IPS DF 6.9 (cell line): ENCODE results near the gene LRRC46.

Experiments used
- DNase-seq: peaks from one replicate; pipeline ENCODE4 v3.0.0-alpha.2; 2013; ENCODE audit warnings: low read depth, low spot score
- H3K27ac ChIP-seq: one replicate; pipeline ENCODE4 v1.5.1; 2013; ENCODE audit warnings: low read length, control low read depth
- H3K27me3 ChIP-seq: 2 replicates; pipeline ENCODE4 v1.6.1; 2013; ENCODE audit warnings: mild to moderate bottlenecking, low read length; ENCODE audit not compliant: control insufficient read depth, insufficient read depth
- H3K36me3 ChIP-seq: 2 replicates; pipeline ENCODE4 v1.6.1; 2013; ENCODE audit warnings: low read length; ENCODE audit not compliant: control insufficient read depth, insufficient read depth
- H3K4me1 ChIP-seq: 2 replicates; pipeline ENCODE4 v1.6.1; 2013; ENCODE audit warnings: low read length; ENCODE audit not compliant: control insufficient read depth, insufficient read depth
- H3K4me3 ChIP-seq: 2 replicates; pipeline ENCODE4 v1.5.1; 2013; ENCODE audit warnings: mild to moderate bottlenecking, low read length
- H3K9me3 ChIP-seq: 2 replicates; pipeline ENCODE4 v1.6.1; 2013; ENCODE audit warnings: low read length, inconsistent platforms; ENCODE audit not compliant: control insufficient read depth, insufficient read depth
- WGBS: extraction: QIAGEN DNeasy Blood & Tissue Kit; methylation state at CpG from one replicate; pipeline ENCODE4 v1.1.7; 2013; ENCODE audit warnings: mixed read lengths, missing lambda C conversion rate; ENCODE audit not compliant: insufficient read length, insufficient coverage; 5-methylcytosine and 5-hydroxymethylcytosine counted together

Gene LRRC46

GRCh38 chr17:47878203-47879027, 46.9 kb downstream of the LRRC46 start:
- Histone ChIP-seq H3K27me3 (no peaks in the 10 kb centered on the region), H3K9me3 (no peaks in the 10 kb centered on the region), H3K4me1 (peaks cover 6% of the 10 kb centered on the region; the same call in 1 of the 2 replicates), H3K36me3 (no peaks in the 10 kb centered on the region), H3K27ac (no peak overlapping the region), H3K4me3 (no peak overlapping the region)
- DNase-seq = no peak
- no CpG with 5 or more reads among the region's 10 CpGs for WGBS

- Histone ChIP-seq H3K36me3 (no peaks in the 10 kb centered on the region), H3K27ac (no peak overlapping the region), H3K27me3 (no peaks in the 10 kb centered on the region), H3K4me3 (no peak overlapping the region), H3K4me1 (peaks cover 6% of the 10 kb centered on the region; the same call in 1 of the 2 replicates), H3K9me3 (no peaks in the 10 kb centered on the region)
- no CpG with 5 or more reads among the region's 2 CpGs for WGBS
- no peak for DNase-seq
Observed at GRCh38 chr17:47879028-47879585, 47.6 kb downstream of the LRRC46 start.

GRCh38 chr17:47879776-47880454, 48.4 kb downstream of the LRRC46 start:
- H3K4me1 ChIP-seq = peaks cover 6% of the 10 kb centered on the region; the same call in 1 of the 2 replicates
- no peak overlapping the region for H3K27ac ChIP-seq
- H3K36me3 ChIP-seq = no peaks in the 10 kb centered on the region
- no peaks in the 10 kb centered on the region for H3K9me3 ChIP-seq
- no peak for DNase-seq
- no CpG with 5 or more reads among the region's 8 CpGs for WGBS
- H3K4me3 ChIP-seq = no peak overlapping the region
- H3K27me3 ChIP-seq = no peaks in the 10 kb centered on the region

- Histone ChIP-seq H3K27me3 (no peaks in the 10 kb centered on the region), H3K4me3 (no peak overlapping the region), H3K9me3 (no peaks in the 10 kb centered on the region), H3K27ac (no peak overlapping the region), H3K4me1 (peaks cover 8% of the 10 kb centered on the region; the same call in 1 of the 2 replicates), H3K36me3 (no peaks in the 10 kb centered on the region)
- no CpG with 5 or more reads among the region's 7 CpGs for WGBS
- DNase-seq = no peak
Observed at GRCh38 chr17:47882247-47882646, 50.8 kb downstream of the LRRC46 start.

- Histone ChIP-seq H3K27ac (no peak overlapping the region), H3K36me3 (no peaks in the 10 kb centered on the region), H3K4me1 (peaks cover 8% of the 10 kb centered on the region; the same call in 1 of the 2 replicates), H3K9me3 (no peaks in the 10 kb centered on the region), H3K4me3 (no peak overlapping the region), H3K27me3 (no peaks in the 10 kb centered on the region)
- no CpG with 5 or more reads among the region's 9 CpGs for WGBS
- no peak for DNase-seq
Observed at GRCh38 chr17:47882695-47883588, 51.5 kb downstream of the LRRC46 start.

- no CpG with 5 or more reads among the region's 9 CpGs for WGBS
Observed at GRCh38 chr17:47883589-47884426, 52.3 kb downstream of the LRRC46 start.

GRCh38 chr17:47884427-47884740, 52.9 kb downstream of the LRRC46 start:
- no peak for DNase-seq
- Histone ChIP-seq H3K9me3 (no peaks in the 10 kb centered on the region), H3K36me3 (no peaks in the 10 kb centered on the region), H3K4me3 (no peak overlapping the region), H3K27me3 (no peaks in the 10 kb centered on the region), H3K4me1 (peaks cover 5% of the 10 kb centered on the region; the same call in 1 of the 2 replicates), H3K27ac (no peak overlapping the region)
- no CpG with 5 or more reads among the region's 5 CpGs for WGBS

More at GRCh38 chr17:47883589-47884426, 52.3 kb downstream of the LRRC46 start:
- Histone ChIP-seq H3K9me3 (no peaks in the 10 kb centered on the region), H3K27ac (no peak overlapping the region), H3K4me3 (no peak overlapping the region), H3K27me3 (no peaks in the 10 kb centered on the region), H3K4me1 (peaks cover 5% of the 10 kb centered on the region; the same call in 1 of the 2 replicates), H3K36me3 (no peaks in the 10 kb centered on the region)
- no peak for DNase-seq

GRCh38 chr17:47884905-47885730, 53.6 kb downstream of the LRRC46 start:
- WGBS = no CpG with 5 or more reads among the region's 11 CpGs
- H3K4me3 ChIP-seq = no peak overlapping the region

More at GRCh38 chr17:47884905-47885730, 53.6 kb downstream of the LRRC46 start:
- H3K27me3 ChIP-seq = no peaks in the 10 kb centered on the region
- no peaks in the 10 kb centered on the region for H3K9me3 ChIP-seq
- DNase-seq = no peak
- H3K36me3 ChIP-seq = no peaks in the 10 kb centered on the region
- H3K27ac ChIP-seq = no peak overlapping the region
- peaks cover 5% of the 10 kb centered on the region; the same call in 1 of the 2 replicates for H3K4me1 ChIP-seq
